GM12873 (cell line): ENCODE data around the gene KRT35.

Source experiments
- TF ChIP-seq, protein P1 (sequence below): IDR thresholded peaks from 2 replicates; pipeline ENCODE4 v1.5.1; 2012; ENCODE audit warnings: low read depth, mild to moderate bottlenecking, moderate library complexity, low read length, control low read depth; ENCODE audit not compliant: insufficient read depth; ENCODE audit errors: missing control alignments

The KRT35 gene

DNA sequence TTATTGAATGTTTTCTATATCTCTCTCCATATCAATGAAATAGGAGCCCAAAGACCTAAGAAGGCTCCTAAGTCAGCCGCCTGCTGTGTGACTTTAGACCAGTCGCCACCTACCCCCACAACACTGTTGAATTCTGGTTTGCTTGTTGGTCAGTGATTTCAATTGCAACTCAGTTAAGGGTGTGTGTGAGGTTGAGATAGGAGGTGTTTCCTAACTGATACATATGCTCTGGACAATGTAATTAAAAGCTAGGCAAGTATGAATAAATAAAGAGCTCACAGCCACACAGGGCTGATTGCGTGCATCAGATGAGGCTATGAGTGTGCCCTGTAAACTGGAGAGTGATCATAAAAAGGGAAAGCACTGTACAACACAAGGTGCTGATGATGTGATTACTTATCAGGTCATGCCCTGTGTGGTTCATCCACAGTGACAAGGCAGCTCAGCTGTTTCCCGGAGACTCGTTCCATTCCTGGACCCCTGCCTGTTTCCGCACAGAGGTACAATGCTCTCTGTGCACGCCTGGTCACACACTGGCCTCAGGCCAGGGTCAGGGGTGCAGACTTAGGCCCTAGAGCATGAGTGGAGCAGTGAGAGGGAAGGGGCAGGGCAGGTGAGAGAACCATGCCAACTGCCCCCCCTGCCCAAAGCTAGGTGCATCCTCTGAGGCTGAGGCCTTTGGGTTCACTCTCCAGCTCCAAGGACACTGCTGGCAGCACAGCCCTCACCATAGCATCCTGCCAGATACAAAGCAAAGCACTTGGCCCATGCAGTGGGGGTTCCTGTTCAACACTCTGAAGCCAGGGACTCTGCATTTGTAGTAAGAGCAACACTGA, 3.3 kb upstream of the KRT35 start:
- TF ChIP-seq, protein P1, sequence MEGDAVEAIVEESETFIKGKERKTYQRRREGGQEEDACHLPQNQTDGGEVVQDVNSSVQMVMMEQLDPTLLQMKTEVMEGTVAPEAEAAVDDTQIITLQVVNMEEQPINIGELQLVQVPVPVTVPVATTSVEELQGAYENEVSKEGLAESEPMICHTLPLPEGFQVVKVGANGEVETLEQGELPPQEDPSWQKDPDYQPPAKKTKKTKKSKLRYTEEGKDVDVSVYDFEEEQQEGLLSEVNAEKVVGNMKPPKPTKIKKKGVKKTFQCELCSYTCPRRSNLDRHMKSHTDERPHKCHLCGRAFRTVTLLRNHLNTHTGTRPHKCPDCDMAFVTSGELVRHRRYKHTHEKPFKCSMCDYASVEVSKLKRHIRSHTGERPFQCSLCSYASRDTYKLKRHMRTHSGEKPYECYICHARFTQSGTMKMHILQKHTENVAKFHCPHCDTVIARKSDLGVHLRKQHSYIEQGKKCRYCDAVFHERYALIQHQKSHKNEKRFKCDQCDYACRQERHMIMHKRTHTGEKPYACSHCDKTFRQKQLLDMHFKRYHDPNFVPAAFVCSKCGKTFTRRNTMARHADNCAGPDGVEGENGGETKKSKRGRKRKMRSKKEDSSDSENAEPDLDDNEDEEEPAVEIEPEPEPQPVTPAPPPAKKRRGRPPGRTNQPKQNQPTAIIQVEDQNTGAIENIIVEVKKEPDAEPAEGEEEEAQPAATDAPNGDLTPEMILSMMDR = no peak

DNA sequence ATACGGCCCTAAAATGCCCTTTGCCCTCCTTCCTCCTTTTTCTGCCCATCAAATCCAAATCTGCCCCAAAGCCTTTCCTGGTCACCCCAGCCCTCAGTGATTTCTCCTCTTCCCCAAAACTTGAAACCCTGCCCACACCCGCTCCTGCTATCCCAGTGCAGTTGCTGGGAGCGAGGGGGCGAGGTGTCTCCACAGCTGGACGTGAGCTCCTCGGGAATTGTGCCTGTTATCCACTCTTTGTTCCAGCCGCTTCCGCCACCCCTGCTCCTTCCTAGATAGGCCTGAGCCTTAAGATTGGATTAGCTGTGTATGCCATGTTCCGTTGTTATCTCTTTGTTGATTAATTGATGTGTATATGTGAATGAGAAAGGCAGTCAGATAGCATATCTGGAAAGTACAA, 2.6 kb upstream of the KRT35 start:
- TF ChIP-seq, protein P1 = no peak

DNA sequence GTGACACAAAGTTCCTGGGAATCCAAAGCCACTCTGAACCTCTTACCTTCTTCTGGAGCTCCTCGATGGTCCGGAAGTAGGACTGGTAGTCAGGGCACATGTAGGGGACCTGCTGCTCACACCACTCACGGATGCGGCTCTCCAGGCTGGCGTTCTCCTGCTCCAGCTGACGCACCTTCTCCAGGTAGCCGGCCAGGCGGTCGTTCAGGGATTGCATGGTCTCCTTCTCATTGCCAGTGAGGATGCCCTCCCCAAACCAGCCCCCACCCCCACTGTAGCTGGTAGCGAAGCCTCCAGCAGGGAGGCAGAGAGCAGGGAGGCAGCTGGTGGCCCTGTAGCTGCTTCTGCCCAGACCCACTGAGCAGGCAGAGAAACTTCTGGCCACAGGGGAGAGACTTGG, 370 bp downstream of the KRT35 start:
- TF ChIP-seq, protein P1 = no peak

DNA sequence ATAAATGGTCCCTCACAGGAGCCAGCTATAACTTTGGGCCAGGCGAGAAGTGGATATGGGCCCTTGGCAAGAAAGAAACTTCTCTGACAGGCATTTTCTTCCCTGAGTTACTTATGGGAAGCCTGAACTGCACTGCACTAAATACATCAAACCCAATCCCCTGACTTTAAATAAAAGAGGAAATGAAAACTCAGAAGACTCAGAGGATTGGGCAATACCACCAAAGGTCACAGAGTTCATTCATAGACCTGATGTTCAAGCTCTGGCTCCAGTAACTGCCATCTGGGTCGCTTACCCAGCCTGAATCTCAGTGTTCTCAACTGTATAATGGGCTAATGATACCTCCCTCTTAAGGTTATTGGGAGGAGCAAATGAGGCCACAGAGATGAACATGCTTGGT, 815 bp downstream of the KRT35 start:
- TF ChIP-seq, protein P1 = no peak

DNA sequence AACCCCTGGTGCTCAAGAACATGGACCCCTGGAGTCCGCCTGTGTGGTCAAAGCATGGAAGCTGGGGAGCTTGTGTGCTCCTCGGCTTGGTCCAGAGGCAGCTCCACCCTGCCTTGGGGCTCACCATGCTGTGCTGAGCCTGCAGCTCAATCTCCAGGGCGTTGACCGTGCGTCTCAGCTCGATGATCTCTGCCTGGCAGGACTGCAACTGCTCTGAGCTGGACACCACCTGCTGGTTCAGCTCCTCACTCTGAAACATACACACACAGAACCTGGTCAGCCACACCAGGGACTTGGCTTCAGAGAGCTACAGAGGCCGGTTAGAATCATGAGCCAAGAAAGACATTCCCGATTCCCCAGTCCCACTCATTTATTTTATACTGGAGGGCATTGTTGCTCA, 2.7 kb downstream of the KRT35 start:
- TF ChIP-seq, protein P1 = no peak

DNA sequence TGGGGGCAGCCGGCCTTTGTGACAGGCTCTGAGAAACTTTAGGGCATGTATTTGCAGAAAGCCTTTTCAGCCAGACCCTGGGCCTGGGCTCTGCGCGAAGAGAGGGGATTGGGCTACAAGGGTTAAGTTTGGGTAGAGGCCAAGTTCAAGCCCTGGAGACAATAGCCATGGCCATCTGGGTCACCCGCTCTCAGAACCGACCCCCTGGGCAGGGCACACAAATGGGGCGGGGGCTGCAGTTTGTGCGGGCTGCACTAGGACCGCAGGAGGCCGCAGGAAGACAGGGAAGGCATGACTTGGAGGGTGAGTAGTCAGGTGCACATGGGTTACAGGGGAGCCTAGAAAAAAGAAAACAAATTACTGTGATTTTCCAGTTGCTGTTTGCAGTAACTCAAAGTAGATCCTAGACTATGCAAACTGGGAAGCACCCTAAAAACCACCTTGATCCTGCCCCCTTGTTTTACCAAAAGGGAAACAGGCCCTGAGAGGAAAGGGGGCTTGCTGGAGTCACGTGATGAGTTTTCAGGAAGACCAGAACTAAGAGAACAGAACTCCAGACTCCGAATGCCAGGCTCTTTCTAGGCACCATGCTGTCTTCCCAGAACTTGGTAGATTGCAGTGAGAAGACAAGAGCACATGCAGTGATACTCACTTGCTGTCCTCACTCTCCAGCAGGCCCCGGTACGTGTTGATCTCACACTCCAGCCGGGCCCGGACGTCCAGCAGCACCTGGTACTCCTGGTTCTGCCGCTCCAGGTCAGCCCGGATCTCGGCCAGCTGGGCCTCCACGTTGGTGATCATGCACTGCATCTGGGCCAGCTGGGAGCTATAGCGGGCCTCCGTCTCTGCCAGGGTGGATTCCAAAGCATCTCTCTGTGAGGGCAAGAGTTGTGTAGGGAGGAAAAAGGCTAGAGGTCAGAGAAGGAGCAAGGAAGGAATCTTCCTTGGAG, 3.8 kb downstream of the KRT35 start:
- TF ChIP-seq, protein P1 = no peak

DNA sequence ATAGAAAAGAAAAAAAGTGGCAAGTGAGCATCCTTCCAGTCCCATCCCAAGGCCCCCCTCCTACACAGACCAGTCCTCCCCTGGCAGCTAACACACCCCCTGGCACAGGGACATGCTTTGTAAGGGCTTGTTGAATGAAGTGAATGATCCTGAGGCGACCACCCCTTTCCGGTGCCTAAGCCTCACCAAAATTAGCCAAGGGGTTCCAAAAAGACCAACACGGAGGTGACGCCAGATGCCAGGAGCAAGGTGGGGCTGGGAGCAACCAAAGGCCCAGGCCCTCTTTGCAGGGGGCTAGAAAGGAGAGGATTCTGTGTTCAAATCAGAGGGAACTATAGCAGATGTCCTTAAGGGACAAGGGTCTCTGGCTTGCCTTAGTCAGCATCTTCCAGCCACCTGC, 5.5 kb downstream of the KRT35 start:
- TF ChIP-seq, protein P1 = no peak
